ENCODE measurements around the gene ARMC12.

GRCh38 chr6:35724059-35724458 lies 12.8 kb upstream of the ARMC12 start:
- TF ChIP-seq, protein P1, sequence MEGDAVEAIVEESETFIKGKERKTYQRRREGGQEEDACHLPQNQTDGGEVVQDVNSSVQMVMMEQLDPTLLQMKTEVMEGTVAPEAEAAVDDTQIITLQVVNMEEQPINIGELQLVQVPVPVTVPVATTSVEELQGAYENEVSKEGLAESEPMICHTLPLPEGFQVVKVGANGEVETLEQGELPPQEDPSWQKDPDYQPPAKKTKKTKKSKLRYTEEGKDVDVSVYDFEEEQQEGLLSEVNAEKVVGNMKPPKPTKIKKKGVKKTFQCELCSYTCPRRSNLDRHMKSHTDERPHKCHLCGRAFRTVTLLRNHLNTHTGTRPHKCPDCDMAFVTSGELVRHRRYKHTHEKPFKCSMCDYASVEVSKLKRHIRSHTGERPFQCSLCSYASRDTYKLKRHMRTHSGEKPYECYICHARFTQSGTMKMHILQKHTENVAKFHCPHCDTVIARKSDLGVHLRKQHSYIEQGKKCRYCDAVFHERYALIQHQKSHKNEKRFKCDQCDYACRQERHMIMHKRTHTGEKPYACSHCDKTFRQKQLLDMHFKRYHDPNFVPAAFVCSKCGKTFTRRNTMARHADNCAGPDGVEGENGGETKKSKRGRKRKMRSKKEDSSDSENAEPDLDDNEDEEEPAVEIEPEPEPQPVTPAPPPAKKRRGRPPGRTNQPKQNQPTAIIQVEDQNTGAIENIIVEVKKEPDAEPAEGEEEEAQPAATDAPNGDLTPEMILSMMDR (conservative IDR thresholded peaks at IDR 0.05 in 1 of 2, IDR thresholded peaks at IDR 0.05 in 1 of 2; ENCODE audit: low read depth in 1 of 2, low read length in 2 of 2) = no peak
- no peak for TF ChIP-seq EZH2 (IDR thresholded peaks at IDR 0.05; ENCODE audit: low read length, missing control alignments)

All from fibroblast of lung (primary cell).